CD4-positive, alpha-beta T cell treated with Interleukin-4 for 1 hour (primary cell): ENCODE data around the gene SLC45A3.

Experiments
- DNase-seq, 2 donors: peaks; one replicate each; pipeline ENCODE4 v3.0.0-alpha.2; 2020 to 2022

Gene SLC45A3

GRCh38 chr1:205700865-205701401 is 20.6 kb upstream of the SLC45A3 start:
- no peak for DNase-seq

GRCh38 chr1:205699416-205699815 is 19.1 kb upstream of the SLC45A3 start:
- no peak for DNase-seq

GRCh38 chr1:205698921-205699320 is 18.6 kb upstream of the SLC45A3 start:
- no peak for DNase-seq

GRCh38 chr1:205693421-205693991 is 13.2 kb upstream of the SLC45A3 start:
- no peak for DNase-seq

- no peak for DNase-seq
These were observed 12.1 kb upstream of the SLC45A3 start for GRCh38 chr1:205692423-205692822.

GRCh38 chr1:205690122-205690756 is 9.9 kb upstream of the SLC45A3 start:
- no peak for DNase-seq

- DNase-seq = no peak
These were observed 9.2 kb upstream of the SLC45A3 start for GRCh38 chr1:205689479-205689878.

- DNase-seq = no peak
These were observed 8.1 kb upstream of the SLC45A3 start for GRCh38 chr1:205688171-205689080.

GRCh38 chr1:205687242-205687641 is 6.9 kb upstream of the SLC45A3 start:
- DNase-seq = no peak

GRCh38 chr1:205681364-205681763 is 1.1 kb upstream of the SLC45A3 start:
- no peak for DNase-seq

GRCh38 chr1:205678286-205679111 is 1.8 kb downstream of the SLC45A3 start:
- no peak for DNase-seq

GRCh38 chr1:205677167-205677566 is 3.1 kb downstream of the SLC45A3 start:
- DNase-seq = no peak

- DNase-seq = no peak
These were observed 3.7 kb downstream of the SLC45A3 start for GRCh38 chr1:205676597-205676996.

- no peak for DNase-seq
These were observed 4.3 kb downstream of the SLC45A3 start for GRCh38 chr1:205676002-205676401.

- no peak for DNase-seq
These were observed 5.1 kb downstream of the SLC45A3 start for GRCh38 chr1:205675247-205675646.

GRCh38 chr1:205672970-205673369 is 7.3 kb downstream of the SLC45A3 start:
- no peak for DNase-seq

- no peak for DNase-seq
These were observed 7.9 kb downstream of the SLC45A3 start for GRCh38 chr1:205672395-205672889.

- DNase-seq = no peak
These were observed 9.5 kb downstream of the SLC45A3 start for GRCh38 chr1:205670611-205671430.

- no peak for DNase-seq
These were observed 10.2 kb downstream of the SLC45A3 start for GRCh38 chr1:205670150-205670446.

GRCh38 chr1:205669341-205670149 is 10.8 kb downstream of the SLC45A3 start:
- DNase-seq = peak in 1 of 2 donors; percentile 42

- DNase-seq = peak in 1 of 2 donors; percentile 35
These were observed 11.4 kb downstream of the SLC45A3 start for GRCh38 chr1:205668951-205669340.
